Measurements from ENCODE around the gene TBC1D2B.

Gene TBC1D2B

GRCh38 chr15:78092261-78093041, 14.9 kb upstream of the TBC1D2B start, which contains the start of gene SH2D7:
SH2D7 (plus strand) TSS chr15:78092561; CDS start chr15:78092585, 24 bp downstream.
- no peak for TF ChIP-seq ZFX (IDR thresholded peaks at IDR 0.05)
- TF ChIP-seq, protein P1, sequence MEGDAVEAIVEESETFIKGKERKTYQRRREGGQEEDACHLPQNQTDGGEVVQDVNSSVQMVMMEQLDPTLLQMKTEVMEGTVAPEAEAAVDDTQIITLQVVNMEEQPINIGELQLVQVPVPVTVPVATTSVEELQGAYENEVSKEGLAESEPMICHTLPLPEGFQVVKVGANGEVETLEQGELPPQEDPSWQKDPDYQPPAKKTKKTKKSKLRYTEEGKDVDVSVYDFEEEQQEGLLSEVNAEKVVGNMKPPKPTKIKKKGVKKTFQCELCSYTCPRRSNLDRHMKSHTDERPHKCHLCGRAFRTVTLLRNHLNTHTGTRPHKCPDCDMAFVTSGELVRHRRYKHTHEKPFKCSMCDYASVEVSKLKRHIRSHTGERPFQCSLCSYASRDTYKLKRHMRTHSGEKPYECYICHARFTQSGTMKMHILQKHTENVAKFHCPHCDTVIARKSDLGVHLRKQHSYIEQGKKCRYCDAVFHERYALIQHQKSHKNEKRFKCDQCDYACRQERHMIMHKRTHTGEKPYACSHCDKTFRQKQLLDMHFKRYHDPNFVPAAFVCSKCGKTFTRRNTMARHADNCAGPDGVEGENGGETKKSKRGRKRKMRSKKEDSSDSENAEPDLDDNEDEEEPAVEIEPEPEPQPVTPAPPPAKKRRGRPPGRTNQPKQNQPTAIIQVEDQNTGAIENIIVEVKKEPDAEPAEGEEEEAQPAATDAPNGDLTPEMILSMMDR (conservative IDR thresholded peaks at IDR 0.05), result no peak

GRCh38 chr15:78090422-78091063, 13.0 kb upstream of the TBC1D2B start:
- TF ChIP-seq ZFX (IDR thresholded peaks at IDR 0.05), result no peak
- TF ChIP-seq, protein P1 (conservative IDR thresholded peaks at IDR 0.05), result no peak
- H3K27ac ChIP-seq, result no peak overlapping the region

More at GRCh38 chr15:78092261-78093041, 14.9 kb upstream of the TBC1D2B start, which contains the start of gene SH2D7:
- H3K27ac ChIP-seq, result no peak within 1 kb of the TSS

DNA sequence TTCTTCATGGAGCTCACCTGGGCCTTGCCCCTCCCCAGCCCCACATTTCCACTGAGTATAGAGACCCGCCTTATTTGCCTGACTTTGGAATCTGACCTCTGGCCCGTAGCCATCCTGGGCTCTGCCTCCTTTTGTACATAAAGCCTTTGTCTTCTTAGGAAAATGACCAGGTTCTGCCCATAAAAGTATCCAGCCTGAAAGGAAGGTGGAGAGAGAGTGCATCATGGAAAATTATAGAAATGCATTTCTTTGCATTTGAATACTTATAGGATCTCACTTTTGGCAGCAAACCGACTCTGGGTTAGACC, 11.2 kb upstream of the TBC1D2B start:
- no peak for TF ChIP-seq ZFX (IDR thresholded peaks at IDR 0.05)
- TF ChIP-seq, protein P1 (conservative IDR thresholded peaks at IDR 0.05), result no peak
- H3K27ac ChIP-seq, result no peak overlapping the region

DNA sequence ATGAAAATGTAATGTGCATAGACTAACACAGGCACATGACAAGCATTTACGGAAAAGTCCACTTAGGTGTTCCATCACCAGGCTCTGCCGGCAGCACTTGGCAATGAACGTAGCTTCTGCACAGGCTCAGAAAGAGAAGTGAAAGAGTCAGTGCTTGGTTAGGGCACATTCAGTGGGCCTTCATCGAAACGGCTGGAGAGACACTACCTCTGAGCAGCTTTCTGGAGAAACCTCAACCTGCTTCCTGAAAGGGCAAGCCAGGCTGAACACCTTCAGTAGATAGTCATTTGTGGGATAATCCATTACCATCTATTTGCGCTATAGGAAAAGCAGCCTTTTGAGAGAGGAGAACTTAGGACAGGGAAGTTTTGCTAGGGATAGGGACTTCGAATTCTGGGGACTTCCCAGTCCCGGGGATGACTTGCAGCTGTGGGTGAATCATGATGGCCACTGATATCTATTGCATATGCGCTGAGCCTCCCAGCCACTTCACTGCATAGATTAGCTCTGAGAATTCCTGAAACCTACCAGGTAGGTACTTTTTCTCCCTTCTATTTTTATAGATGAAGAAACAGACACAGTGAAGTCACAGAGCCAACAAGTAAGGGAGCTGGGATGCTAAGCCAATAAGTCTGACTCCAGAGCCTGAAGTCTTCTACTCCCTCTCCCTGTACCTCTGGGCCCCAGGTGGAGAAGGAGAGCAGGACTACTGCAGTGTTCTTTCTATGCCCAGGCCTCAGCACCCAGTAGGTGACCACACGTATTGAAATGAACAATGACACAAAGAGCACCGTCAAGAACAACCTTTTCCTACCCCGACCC, 10.7 kb upstream of the TBC1D2B start:
- TF ChIP-seq ZFX (IDR thresholded peaks at IDR 0.05), result no peak
- TF ChIP-seq, protein P1 (conservative IDR thresholded peaks at IDR 0.05), result no peak
- no peak overlapping the region for H3K27ac ChIP-seq

DNA sequence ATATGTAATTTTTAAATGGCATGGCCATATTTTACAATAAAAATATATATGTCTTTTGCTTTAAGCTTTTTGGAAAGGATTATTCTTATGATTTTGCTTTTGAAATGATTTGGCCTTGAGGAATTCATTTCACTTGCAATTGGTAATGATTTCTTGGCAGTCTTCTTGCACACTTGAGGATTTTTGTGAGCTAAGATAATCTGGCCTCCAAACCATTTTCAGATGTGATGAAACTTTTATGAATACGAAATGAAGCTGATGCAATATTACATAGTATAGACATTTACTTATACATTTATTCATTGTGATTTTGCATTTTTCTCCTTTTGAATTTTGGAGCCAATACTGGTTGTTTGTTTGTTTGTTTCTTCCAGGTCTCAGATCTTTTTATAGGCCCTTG, 8.4 kb upstream of the TBC1D2B start:
- H3K27ac ChIP-seq, result no peak overlapping the region

GRCh38 chr15:78084449-78084750, 6.9 kb upstream of the TBC1D2B start:
- no peak overlapping the region for H3K27ac ChIP-seq
- TF ChIP-seq ZFX (IDR thresholded peaks at IDR 0.05), result no peak
- TF ChIP-seq, protein P1 (conservative IDR thresholded peaks at IDR 0.05), result no peak

More for the DNA sequence above, 8.4 kb upstream of the TBC1D2B start:
- TF ChIP-seq, protein P1 (conservative IDR thresholded peaks at IDR 0.05), result no peak
- no peak for TF ChIP-seq ZFX (IDR thresholded peaks at IDR 0.05)
